Measurements from ENCODE around the gene IFNAR1. TPM values are rescaled to one million over a fixed set of nuclear protein-coding genes. Genes with fewer than 3 reads are reported as not detected.
A peak's percentile ranks its signal among the peaks of the same experiment; 100 is the strongest.

IFNAR1 gene
- polyA plus RNA-seq, 3 donors: 16.8 to 95.3 (median 56.2) TPM

GRCh38 chr21:33283203-33283602 is 41.6 kb upstream of the IFNAR1 start:
- Histone ChIP-seq H3K4me1 (ENCODE audit: control insufficient read depth in 1 of 2, insufficient read depth in 2 of 2, low read length in 2 of 2) (no peaks in the 10 kb centered on the region), H4K20me1 (ENCODE audit: insufficient read depth, low read length) (peaks cover 46% of the 10 kb centered on the region), H3K36me3 (replicated peaks in 1 of 2; ENCODE audit: control insufficient read depth in 1 of 2, insufficient read depth in 2 of 2, low read length in 2 of 2) (peaks cover 94 to 99% of the 10 kb centered on the region in 2 donors), H2AFZ (ENCODE audit: insufficient read depth, low read depth, low read length, poor library complexity, severe bottlenecking) (no peak overlapping the region), H3K27ac (ENCODE audit: low read depth in 1 of 2, low read length in 2 of 2) (no peak overlapping the region), H3K79me2 (ENCODE audit: insufficient read depth, low read length) (peaks cover 3% of the 10 kb centered on the region), H3K27me3 (ENCODE audit: control insufficient read depth in 2 of 2, insufficient read depth in 2 of 2, low read length in 2 of 2) (no peaks in the 10 kb centered on the region), H3K4me2 (replicated peaks; ENCODE audit: extremely low read depth, low read length, poor library complexity, severe bottlenecking) (no peak overlapping the region), H3K9me3 (replicated peaks in 1 of 2; ENCODE audit: control insufficient read depth in 1 of 2, insufficient read depth in 1 of 2, low read length in 2 of 2) (no peaks in the 10 kb centered on the region), H3K9ac (ENCODE audit: insufficient read depth, low read length, poor library complexity, severe bottlenecking) (no peak overlapping the region), H3K4me3 (replicated peaks in 1 of 3; ENCODE audit: low read depth in 2 of 3, low read length in 3 of 3) (no peak overlapping the region)
- Mint-ChIP-seq H3K27me3 (ENCODE audit: low read depth in 3 of 3) (peaks cover 0 to 2% (median 0%) of the 10 kb centered on the region in 3 donors), H3K27ac (peak overlapping the region in 1 of 7 donors; percentile 79), H3K4me1 (peaks cover 1% of the 10 kb centered on the region), H3K9me3 (peaks cover 0 to 8% (median 5%) of the 10 kb centered on the region in 7 donors), H3K4me3 (no peak overlapping the region), H3K36me3 (peaks cover 89 to 98% of the 10 kb centered on the region in 2 donors)
- no peak for DNase-seq
- intact Hi-C loops (cut with micrococcal nuclease): no loop called here
- no peak for TF ChIP-seq CTCF (IDR thresholded peaks at IDR 0.05)
- WGBS (ENCODE audit: insufficient coverage): 100% methylated on average over 2 of the region's 5 CpGs

DNA sequence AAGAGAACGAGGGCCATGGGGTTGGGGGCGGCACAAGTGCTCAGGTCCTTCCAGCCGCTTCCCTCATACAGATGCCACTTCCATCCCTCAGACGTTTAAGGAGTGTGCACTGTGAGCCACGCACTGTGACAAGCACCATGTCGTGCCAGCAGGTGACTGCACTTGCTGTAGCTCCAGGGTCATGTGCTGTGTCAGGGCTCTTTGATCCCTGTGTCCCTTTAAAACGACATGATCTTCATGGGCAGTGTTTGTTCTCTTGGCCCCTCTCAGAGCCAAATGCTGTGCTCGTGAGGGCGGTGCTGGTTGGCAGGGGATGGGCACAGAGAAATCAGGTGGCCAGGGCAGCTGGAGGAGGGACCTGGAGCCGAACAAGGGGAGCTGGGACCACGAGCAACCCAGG is 38.7 kb upstream of the IFNAR1 start:
- Histone ChIP-seq H3K9ac (ENCODE audit: insufficient read depth, low read length, poor library complexity, severe bottlenecking) (no peak overlapping the region), H3K36me3 (replicated peaks in 1 of 2; ENCODE audit: control insufficient read depth in 1 of 2, insufficient read depth in 2 of 2, low read length in 2 of 2) (peaks cover 89 to 95% of the 10 kb centered on the region in 2 donors)

More for the DNA sequence above, 38.7 kb upstream of the IFNAR1 start:
- intact Hi-C loops (cut with micrococcal nuclease): no loop called here
- H3K9me3 ChIP-seq (replicated peaks in 1 of 2; ENCODE audit: control insufficient read depth in 1 of 2, insufficient read depth in 1 of 2, low read length in 2 of 2): no peaks in the 10 kb centered on the region
- no peak overlapping the region for H3K4me2 ChIP-seq (replicated peaks; ENCODE audit: extremely low read depth, low read length, poor library complexity, severe bottlenecking)
- no peak overlapping the region for H3K4me3 Mint-ChIP-seq
- no peaks in the 10 kb centered on the region for H3K27me3 ChIP-seq (ENCODE audit: control insufficient read depth in 2 of 2, insufficient read depth in 2 of 2, low read length in 2 of 2)
- H3K27ac ChIP-seq (ENCODE audit: low read depth in 1 of 2, low read length in 2 of 2): peak overlapping the region in 1 of 2 donors; percentile 37
- no peak overlapping the region for H3K4me3 ChIP-seq (replicated peaks in 1 of 3; ENCODE audit: low read depth in 2 of 3, low read length in 3 of 3)
- H3K79me2 ChIP-seq (ENCODE audit: insufficient read depth, low read length): no peaks in the 10 kb centered on the region
- peaks cover 88 to 97% of the 10 kb centered on the region in 2 donors for H3K36me3 Mint-ChIP-seq
- no peaks in the 10 kb centered on the region for H3K4me1 ChIP-seq (ENCODE audit: control insufficient read depth in 1 of 2, insufficient read depth in 2 of 2, low read length in 2 of 2)
- no peak for DNase-seq
- no peak overlapping the region for H2AFZ ChIP-seq (ENCODE audit: insufficient read depth, low read depth, low read length, poor library complexity, severe bottlenecking)
- no peak for TF ChIP-seq CTCF (IDR thresholded peaks at IDR 0.05)
- H4K20me1 ChIP-seq (ENCODE audit: insufficient read depth, low read length): peaks cover 34% of the 10 kb centered on the region
- H3K27ac Mint-ChIP-seq: peak overlapping the region in 5 of 7 donors; percentile 7 to 85 (median 68)
- WGBS (ENCODE audit: insufficient coverage): 88% methylated on average over 11 of the region's 11 CpGs
- no peaks in the 10 kb centered on the region for H3K9me3 Mint-ChIP-seq
- H3K4me1 Mint-ChIP-seq: peaks cover 1% of the 10 kb centered on the region
- peaks cover 0 to 2% (median 0%) of the 10 kb centered on the region in 3 donors for H3K27me3 Mint-ChIP-seq (ENCODE audit: low read depth in 3 of 3)
